Fibroblast of lung (primary cell): ENCODE data around the gene SYCN. TPM values are rescaled to one million over a fixed set of nuclear protein-coding genes. Genes with fewer than 3 reads are reported as not detected.

ENCODE experiments used
- DNase-seq, 2 donors: peaks; one replicate each; pipeline versions ENCODE4 v3.0.0 to v3.0.0-alpha.2; 2010; ENCODE audit warnings: low read depth in 2 of 2
- H2AFZ ChIP-seq: 2 replicates; pipeline ENCODE4 v1.5.1; 2012; ENCODE audit warnings: low read length, control low read depth, inconsistent platforms
- H3K27ac ChIP-seq: 2 replicates; pipeline ENCODE4 v1.5.1; 2011; ENCODE audit warnings: low read length, control low read depth; ENCODE audit not compliant: insufficient read depth
- H3K27me3 ChIP-seq: 2 replicates; pipeline ENCODE4 v1.5.1; 2011; ENCODE audit warnings: mild to moderate bottlenecking, low read length; ENCODE audit not compliant: control insufficient read depth, insufficient read depth
- H3K36me3 ChIP-seq: 2 replicates; pipeline ENCODE4 v1.5.1; 2011; ENCODE audit warnings: low read length; ENCODE audit not compliant: control insufficient read depth, insufficient read depth
- H3K4me1 ChIP-seq: 2 replicates; pipeline ENCODE4 v1.5.1; 2011; ENCODE audit warnings: low read length; ENCODE audit not compliant: control insufficient read depth, insufficient read depth; ENCODE audit errors: extremely low read depth
- H3K4me2 ChIP-seq: 2 replicates; pipeline ENCODE4 v1.5.1; 2011; ENCODE audit warnings: low read length, control low read depth; ENCODE audit not compliant: insufficient read depth; ENCODE audit errors: extremely low read depth
- H3K4me3 ChIP-seq, 4 experiments: fragments of 200-600 bp in 1 of 4; sonication (generic) in 1 of 4; replicated peaks in 1 of 4; 2 replicates each; pipeline ENCODE4 v1.5.1; 2011 to 2016; ENCODE audit warnings: low read length in 4 of 4, low read depth in 3 of 4, mild to moderate bottlenecking in 3 of 4, control low read depth in 2 of 4, inconsistent platforms in 1 of 4, mixed read lengths in 1 of 4; ENCODE audit not compliant: insufficient read depth in 1 of 4; ENCODE audit errors: control extremely low read depth in 1 of 4
- H3K79me2 ChIP-seq: 2 replicates; pipeline ENCODE4 v1.5.1; 2012; ENCODE audit warnings: mild to moderate bottlenecking, low read length, inconsistent platforms; ENCODE audit not compliant: control insufficient read depth, insufficient read depth
- H3K9ac ChIP-seq: 2 replicates; pipeline ENCODE4 v1.5.1; 2011; ENCODE audit warnings: mild to moderate bottlenecking, low read length, control low read depth; ENCODE audit not compliant: insufficient read depth
- H3K9me3 ChIP-seq: 2 replicates; pipeline ENCODE4 v1.5.1; 2012; ENCODE audit warnings: low read depth, low read length; ENCODE audit not compliant: control insufficient read depth, insufficient read depth
- H4K20me1 ChIP-seq: 2 replicates; pipeline ENCODE4 v1.5.1; 2011; ENCODE audit warnings: low read length; ENCODE audit not compliant: control insufficient read depth, insufficient read depth; ENCODE audit errors: extremely low read depth
- EZH2 ChIP-seq: IDR thresholded peaks from 2 replicates; pipeline ENCODE4 v1.5.1; 2012; ENCODE audit warnings: low read length, control low read depth, mild to moderate bottlenecking; ENCODE audit errors: missing control alignments
- polyA plus RNA-seq, 2 donors: library from polyadenylated mRNA; depleted of rRNA in 1 of 2; stranded (reverse) in 1 of 2; unstranded in 1 of 2; fragments of >200 nt; gene quantifications; 2 replicates each; pipeline ENCODE4 v1.2.1, GENCODE V29; 2011 to 2012; ENCODE audit warnings: missing spikeins in 1 of 2
- total RNA-seq: library from RNA; depleted of rRNA; stranded (reverse); fragments of >200 nt; gene quantifications from 2 replicates; pipeline ENCODE4 v1.2.1, GENCODE V29; 2014
- TF ChIP-seq, protein P1 (sequence below), 2 donors: IDR thresholded peaks in 1 of 2; conservative IDR thresholded peaks in 1 of 2; 1 replicate in 1 of 2; 2 replicates in 1 of 2; pipeline ENCODE4 v1.5.1; 2011 to 2012; ENCODE audit warnings: low read length in 2 of 2, control low read depth in 1 of 2, inconsistent platforms in 1 of 2, low read depth in 1 of 2, mild to moderate bottlenecking in 1 of 2

The SYCN gene
- total and polyA plus RNA-seq, 2 donors (not counting 1 experiment from before 2014, with no cell fraction given): not detected

DNA sequence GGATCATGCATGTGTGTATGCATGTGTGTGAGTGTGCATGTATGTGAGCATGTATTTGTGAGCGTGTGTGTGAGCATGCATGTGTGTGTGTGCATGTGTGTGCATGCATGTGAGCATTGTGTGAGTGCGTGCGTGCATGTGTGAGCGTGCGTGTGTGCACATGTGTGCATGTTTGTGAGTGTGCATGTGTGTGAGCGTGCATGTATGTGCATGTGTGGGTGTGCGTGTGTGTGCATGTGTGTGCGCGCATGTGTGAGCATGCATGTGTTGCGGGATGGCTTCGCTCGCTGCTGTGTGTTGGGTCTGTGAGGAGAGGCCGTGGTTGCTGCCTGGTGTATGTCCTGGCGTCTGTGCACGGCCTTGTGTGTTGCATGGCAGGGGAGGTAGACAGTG is 46.1 kb downstream of the SYCN start:
- peak overlapping the region; percentile 40 for H3K4me2 ChIP-seq
- DNase-seq: no peak
- H3K9ac ChIP-seq: no peak overlapping the region
- H3K79me2 ChIP-seq: peaks cover 44% of the 10 kb centered on the region
- H3K27ac ChIP-seq: no peak overlapping the region
- H3K4me3 ChIP-seq: no peak overlapping the region
- peaks cover 2% of the 10 kb centered on the region for H3K36me3 ChIP-seq
- no peaks in the 10 kb centered on the region for H3K4me1 ChIP-seq
- TF ChIP-seq EZH2: no peak
- TF ChIP-seq, protein P1, sequence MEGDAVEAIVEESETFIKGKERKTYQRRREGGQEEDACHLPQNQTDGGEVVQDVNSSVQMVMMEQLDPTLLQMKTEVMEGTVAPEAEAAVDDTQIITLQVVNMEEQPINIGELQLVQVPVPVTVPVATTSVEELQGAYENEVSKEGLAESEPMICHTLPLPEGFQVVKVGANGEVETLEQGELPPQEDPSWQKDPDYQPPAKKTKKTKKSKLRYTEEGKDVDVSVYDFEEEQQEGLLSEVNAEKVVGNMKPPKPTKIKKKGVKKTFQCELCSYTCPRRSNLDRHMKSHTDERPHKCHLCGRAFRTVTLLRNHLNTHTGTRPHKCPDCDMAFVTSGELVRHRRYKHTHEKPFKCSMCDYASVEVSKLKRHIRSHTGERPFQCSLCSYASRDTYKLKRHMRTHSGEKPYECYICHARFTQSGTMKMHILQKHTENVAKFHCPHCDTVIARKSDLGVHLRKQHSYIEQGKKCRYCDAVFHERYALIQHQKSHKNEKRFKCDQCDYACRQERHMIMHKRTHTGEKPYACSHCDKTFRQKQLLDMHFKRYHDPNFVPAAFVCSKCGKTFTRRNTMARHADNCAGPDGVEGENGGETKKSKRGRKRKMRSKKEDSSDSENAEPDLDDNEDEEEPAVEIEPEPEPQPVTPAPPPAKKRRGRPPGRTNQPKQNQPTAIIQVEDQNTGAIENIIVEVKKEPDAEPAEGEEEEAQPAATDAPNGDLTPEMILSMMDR (conservative IDR thresholded peaks at IDR 0.05 in 1 of 2, IDR thresholded peaks at IDR 0.05 in 1 of 2; ENCODE audit: low read depth in 1 of 2, low read length in 2 of 2): no peak
- H3K27me3 ChIP-seq: no peaks in the 10 kb centered on the region
- no peak overlapping the region for H2AFZ ChIP-seq
- no peaks in the 10 kb centered on the region for H3K9me3 ChIP-seq
- H4K20me1 ChIP-seq: no peaks in the 10 kb centered on the region

GRCh38 chr19:39157275-39157996 is 46.6 kb downstream of the SYCN start:
- Histone ChIP-seq H3K9me3 (no peaks in the 10 kb centered on the region), H3K4me2 (peak overlapping the region; percentile 40), H2AFZ (no peak overlapping the region), H3K4me3 (no peak overlapping the region), H3K27ac (no peak overlapping the region), H3K4me1 (no peaks in the 10 kb centered on the region), H3K79me2 (peaks cover 39% of the 10 kb centered on the region), H3K36me3 (peaks cover 2% of the 10 kb centered on the region), H3K9ac (no peak overlapping the region), H3K27me3 (no peaks in the 10 kb centered on the region), H4K20me1 (no peaks in the 10 kb centered on the region)
- DNase-seq: peak; percentile 8 to 29
- TF ChIP-seq, protein P1 (conservative IDR thresholded peaks at IDR 0.05 in 1 of 2, IDR thresholded peaks at IDR 0.05 in 1 of 2; ENCODE audit: low read depth in 1 of 2, low read length in 2 of 2): no peak
- no peak for TF ChIP-seq EZH2

GRCh38 chr19:39156326-39157230 is 47.5 kb downstream of the SYCN start:
- Histone ChIP-seq H3K79me2 (peaks cover 38% of the 10 kb centered on the region), H4K20me1 (no peaks in the 10 kb centered on the region), H3K4me3 (peak overlapping the region in 1 of 4 experiments; percentile 23), H2AFZ (no peak overlapping the region), H3K36me3 (peaks cover 2% of the 10 kb centered on the region), H3K27ac (no peak overlapping the region), H3K4me1 (no peaks in the 10 kb centered on the region), H3K9me3 (no peaks in the 10 kb centered on the region), H3K4me2 (peak overlapping the region; percentile 11), H3K27me3 (no peaks in the 10 kb centered on the region), H3K9ac (no peak overlapping the region)
- TF ChIP-seq, protein P1 (conservative IDR thresholded peaks at IDR 0.05 in 1 of 2, IDR thresholded peaks at IDR 0.05 in 1 of 2; ENCODE audit: low read depth in 1 of 2, low read length in 2 of 2): no peak
- no peak for TF ChIP-seq EZH2
- peak in 1 of 2 donors; percentile 55 for DNase-seq
